SW480 (cell line): ENCODE data around the gene DIS3L2.
"Not testable (repeated sequence)": the region's sequence is repeated elsewhere in the genome, so short reads cannot be mapped to it uniquely, and the experiment has no call there.

ENCODE experiments used
- DNase-seq: peaks from one replicate; pipeline ENCODE4 v3.0.0-alpha.2; 2016; ENCODE audit warnings: low spot score

DIS3L2 gene

DNA sequence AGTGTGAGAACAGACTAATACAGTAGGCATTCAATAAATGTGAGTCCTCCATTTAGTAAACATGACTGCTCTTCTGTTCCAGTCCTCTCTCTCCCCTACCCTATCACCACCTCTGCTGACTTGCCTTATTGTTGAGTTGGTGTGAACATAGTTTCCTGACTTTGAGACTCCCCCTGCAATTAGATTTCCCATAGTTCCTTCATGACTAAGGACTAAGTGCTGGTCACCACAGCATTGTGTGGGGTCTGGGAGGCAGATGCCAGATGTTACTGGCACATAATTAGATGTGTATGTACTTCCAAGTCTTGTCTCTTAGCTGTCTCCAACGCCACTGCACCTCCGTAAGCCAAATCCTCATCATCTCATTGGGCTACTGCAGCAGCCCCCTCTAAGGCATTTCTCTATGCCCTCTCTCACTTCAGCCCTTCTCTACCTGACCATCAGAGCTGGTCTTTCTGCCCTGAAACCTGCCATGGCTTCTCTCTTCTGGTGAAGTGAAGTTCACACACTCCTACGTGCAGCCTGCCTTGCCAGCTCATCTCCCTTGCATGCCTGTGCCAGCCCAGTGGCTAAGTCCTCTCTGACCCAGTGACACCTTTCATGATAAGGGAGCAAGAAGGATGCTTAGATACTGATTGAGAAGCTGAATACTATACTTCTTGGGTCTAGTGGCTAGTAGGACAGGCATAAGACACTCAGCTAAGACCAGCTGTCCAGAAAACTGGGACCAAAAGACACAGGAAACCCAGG, 335.4 kb downstream of the DIS3L2 start:
- DNase-seq, result no peak

DNA sequence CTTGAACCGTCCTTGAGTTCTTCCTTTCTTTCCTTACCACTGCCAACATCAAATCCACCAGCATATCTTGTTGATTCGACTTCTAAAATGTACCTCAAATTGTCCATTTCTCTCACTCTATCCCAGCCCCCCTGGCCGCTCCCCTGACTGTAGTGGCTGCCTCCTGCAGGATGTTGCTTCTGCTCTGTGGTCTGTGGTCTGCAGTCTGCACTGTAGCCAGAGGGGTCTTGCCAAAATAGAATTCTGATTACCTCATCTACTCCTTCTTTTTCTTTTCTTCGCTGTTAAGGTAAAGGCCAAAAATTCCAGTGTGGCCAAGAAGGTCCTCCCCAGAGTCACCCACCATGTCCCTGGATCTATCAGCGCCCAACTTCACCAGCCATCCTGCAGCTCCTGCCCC, 337.6 kb downstream of the DIS3L2 start:
- DNase-seq, result no peak

DNA sequence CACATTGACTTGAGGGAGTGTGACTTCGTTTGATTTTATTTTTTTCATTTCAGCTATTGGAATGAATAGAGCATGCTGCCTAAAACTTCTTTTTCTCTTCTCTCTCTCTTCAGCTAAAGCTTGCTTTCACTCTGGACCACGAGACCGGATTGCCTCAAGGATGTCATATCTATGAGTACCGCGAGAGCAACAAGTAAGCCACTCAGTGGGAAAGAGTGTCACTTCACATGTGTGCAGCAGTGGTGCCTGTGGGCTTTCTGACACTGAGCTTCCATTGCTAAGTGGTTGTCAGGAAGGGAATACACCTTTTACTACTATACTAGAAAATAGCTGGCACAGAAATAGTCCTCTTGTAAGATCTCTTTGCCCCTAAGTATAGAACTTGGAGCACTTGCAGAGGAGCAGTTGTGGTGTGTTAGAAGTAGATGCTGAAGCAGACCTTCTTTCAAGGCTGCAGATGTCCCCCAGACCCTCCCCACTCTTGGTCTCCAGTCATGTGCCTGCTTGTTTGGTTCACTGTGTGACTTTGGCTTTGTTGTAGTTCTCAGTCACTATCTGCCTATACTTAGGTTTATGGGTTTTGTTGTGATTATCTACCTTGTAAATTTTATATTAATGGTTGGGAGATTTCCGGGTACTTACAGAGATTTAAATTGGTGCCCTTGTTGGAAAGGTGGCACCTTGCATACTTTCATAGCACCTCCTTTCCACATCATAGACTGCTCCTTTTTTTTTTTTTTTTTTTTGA, 338.6 kb downstream of the DIS3L2 start:
- DNase-seq, result no peak

- DNase-seq, result no peak
These were observed 339.4 kb downstream of the DIS3L2 start for GRCh38 chr2:232300894-232301387.

GRCh38 chr2:232304236-232304635, 342.7 kb downstream of the DIS3L2 start:
- DNase-seq, result no peak

DNA sequence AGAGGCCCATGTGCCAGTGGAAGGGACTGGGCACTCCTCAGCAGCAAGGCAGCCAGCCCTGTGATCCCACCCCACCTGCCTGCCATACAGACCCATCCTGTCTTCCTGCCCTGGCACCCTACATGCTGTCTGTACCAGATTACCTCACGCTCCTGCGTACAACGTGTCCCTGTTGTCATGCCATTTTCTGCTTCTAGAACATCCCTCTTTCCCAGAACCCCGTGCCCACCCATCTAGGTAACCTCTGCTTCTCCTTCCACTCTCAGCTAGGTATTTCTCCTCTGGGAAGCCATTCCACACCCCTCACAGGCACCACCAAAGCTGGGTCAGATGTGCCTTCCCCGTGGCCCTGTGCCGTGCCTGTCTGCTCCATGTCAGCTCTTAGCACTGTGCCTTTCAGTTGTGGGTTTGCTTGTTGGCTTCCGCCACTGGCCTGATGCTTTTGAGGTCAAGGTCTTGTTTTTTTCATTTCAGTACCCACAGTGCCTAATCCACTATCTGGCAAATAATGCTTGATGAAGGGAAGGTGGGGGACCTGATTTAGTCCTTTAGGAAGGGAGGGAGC, 345.3 kb downstream of the DIS3L2 start:
- DNase-seq, result no peak

DNA sequence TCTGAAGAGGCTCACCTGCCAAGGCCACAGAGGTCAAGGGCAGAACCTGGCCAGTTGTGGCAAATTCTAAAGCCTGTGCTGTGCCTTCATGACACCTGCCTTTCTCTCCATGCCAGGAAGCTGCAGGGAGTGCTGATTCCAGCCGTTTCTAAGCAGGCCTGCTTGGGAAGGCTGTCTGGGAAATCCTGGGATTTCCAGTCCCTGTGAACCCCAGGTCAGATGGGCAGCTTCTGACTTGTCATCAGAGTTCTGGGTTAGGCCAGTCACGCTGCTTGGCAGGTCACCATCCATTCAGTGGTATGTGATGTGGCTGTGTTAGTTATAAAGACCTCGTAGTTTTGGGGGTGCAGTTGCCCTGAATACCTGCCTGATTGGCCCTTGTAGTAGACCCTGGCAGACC, 346.3 kb downstream of the DIS3L2 start:
- no peak for DNase-seq

GRCh38 chr2:232308986-232309385, 347.5 kb downstream of the DIS3L2 start:
- no peak for DNase-seq

DNA sequence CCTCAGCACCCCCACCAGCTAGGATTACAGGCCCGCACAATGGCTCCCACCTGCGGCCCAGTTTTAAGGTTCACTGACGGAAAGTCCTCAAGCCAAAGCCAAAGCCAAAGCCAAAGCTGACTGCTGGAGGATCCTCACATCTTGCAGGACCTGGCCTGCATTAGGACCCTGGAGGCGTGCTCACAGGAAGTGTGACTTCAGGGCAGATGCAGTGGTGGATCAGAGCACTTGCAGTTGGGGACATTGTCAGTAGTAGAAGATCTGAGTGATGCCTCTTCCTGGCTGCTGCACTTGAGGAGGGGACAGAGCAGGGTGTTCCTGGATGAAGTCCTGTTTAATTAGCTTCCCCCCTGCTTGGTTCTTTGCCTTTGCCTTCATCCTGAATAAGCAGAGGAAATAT, 348.1 kb downstream of the DIS3L2 start:
- no peak for DNase-seq

DNA sequence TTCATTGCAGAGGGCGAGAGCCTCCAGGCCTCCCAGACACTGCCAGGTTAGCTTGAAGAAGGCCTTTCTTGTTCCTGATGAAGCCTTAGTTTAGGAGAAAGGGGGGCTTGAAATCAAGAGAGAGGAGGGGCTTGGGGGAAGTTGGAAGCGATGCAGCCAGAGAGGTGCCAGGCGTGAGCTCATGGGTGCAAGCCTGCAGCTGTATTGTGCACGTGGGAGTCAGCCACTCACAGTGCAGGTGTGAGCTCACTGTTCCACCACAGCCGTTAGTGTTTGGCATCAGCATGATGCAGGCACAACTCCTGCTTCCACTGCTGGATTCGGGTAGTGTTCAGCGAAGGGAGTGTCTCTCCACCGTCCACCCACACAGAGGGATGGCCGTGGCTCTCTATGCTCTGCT, 348.6 kb downstream of the DIS3L2 start:
- no peak for DNase-seq

DNA sequence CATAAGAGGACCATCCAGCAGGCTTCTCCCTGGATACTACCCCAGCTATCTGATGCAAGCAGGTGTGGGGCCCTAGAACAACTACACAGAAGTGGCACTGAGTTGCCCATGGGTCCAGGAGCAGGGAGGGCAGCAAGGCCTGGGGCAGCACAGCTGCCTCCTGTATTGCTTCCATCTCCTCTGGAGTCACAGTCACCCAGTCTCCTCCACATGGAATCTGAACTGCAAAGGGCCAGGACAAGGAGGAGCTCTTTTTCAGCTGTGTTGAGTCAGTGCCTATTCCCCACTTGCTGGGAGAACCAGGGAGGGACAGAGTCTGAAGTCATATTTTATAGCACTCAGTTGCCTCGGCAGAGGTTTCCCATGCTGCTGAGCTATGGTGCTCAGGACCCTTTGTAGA, 349.2 kb downstream of the DIS3L2 start:
- DNase-seq, result no peak

GRCh38 chr2:232313645-232314044, 352.1 kb downstream of the DIS3L2 start:
- not testable (repeated sequence) for DNase-seq

- DNase-seq, result peak; percentile 0
These were observed 353.8 kb downstream of the DIS3L2 start for GRCh38 chr2:232315049-232315922.

GRCh38 chr2:232315923-232316299, 354.4 kb downstream of the DIS3L2 start:
- DNase-seq, result no peak

GRCh38 chr2:232316461-232317330, 355.2 kb downstream of the DIS3L2 start:
- DNase-seq, result no peak

GRCh38 chr2:232318169-232318855, 356.8 kb downstream of the DIS3L2 start:
- DNase-seq, result no peak

DNA sequence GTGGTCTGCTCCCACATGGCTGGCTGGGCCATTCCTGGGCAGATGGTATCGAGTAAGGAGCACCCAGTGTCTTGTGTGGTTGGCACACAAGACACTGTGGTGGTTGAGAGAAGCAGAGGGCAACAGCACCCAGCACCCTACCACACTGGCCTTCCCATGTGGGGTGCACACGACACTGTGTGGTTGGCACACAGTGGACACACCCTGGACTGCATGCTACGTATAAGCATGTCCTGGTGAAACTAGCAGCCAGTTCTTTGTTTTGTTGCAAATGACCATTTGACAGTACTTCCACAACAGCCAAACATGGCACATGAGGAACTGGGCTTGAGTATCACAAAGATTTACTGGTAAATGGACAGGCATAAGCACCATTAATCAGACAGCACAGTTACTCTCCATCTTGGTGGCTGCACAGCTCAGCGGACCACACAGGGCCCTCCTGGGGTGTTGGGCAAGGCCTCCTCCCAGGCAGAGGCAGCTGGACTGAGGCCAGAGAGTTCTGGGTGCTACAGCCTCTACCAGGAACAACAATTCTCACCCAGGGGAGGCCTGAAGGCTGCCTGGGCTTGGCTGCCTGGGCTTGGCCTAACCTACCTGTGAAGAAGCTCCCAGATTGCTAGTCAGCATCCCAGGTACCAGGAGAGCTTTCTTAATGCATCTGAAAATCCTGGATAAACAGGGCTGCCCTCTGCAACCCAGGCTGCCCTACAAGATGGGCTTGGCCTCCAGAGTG, 357.7 kb downstream of the DIS3L2 start:
- no peak for DNase-seq

GRCh38 chr2:232319803-232320442, 358.4 kb downstream of the DIS3L2 start:
- DNase-seq, result no peak

DNA sequence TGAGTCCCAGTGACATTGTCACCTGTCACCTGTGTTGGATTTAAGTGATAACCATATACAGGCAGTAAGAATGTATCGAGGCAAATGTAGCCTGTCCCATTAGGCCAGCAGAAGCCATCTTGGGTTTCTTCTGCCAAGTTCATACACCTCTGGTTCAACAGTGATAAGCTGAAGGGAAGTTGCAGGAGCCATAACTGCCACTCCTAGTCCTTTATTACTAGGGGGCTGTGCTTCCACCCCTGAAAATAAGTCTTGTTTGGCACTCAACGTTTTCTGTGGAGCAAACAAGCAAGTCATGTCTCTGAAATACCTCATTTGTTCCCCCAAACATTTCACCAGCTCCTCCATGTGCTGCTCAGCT, 358.9 kb downstream of the DIS3L2 start:
- DNase-seq, result no peak
